ENCODE data around the gene ATF5.

ATF5 gene

GRCh38 chr19:49920624-49921363 lies 8.2 kb upstream of the ATF5 start:
- H3K27ac ChIP-seq: 0 out of 2 replicates have a peak overlapping the region, but pooled peaks have one; percentile 7
- no peak for TF ChIP-seq CTCF (conservative IDR thresholded peaks at IDR 0.05)

- TF ChIP-seq CTCF (conservative IDR thresholded peaks at IDR 0.05): no peak
- H3K27ac ChIP-seq: no peak overlapping the region
Measured at GRCh38 chr19:49921871-49922795, 6.9 kb upstream of the ATF5 start.

GRCh38 chr19:49923055-49924003 lies 5.7 kb upstream of the ATF5 start:
- H3K27ac ChIP-seq: peak overlapping the region; percentile 20; the same call in 1 of the 2 replicates
- no peak for TF ChIP-seq CTCF (conservative IDR thresholded peaks at IDR 0.05)

- TF ChIP-seq CTCF (conservative IDR thresholded peaks at IDR 0.05): no peak
- H3K27ac ChIP-seq: peak overlapping the region; percentile 20; the same call in 1 of the 2 replicates
Measured at GRCh38 chr19:49924004-49924880, 4.8 kb upstream of the ATF5 start.

GRCh38 chr19:49924881-49925210 lies 4.2 kb upstream of the ATF5 start:
- H3K27ac ChIP-seq: 0 out of 2 replicates have a peak overlapping the region, but pooled peaks have one; percentile 20

- 0 out of 2 replicates have a peak overlapping the region, but pooled peaks have one; percentile 20 for H3K27ac ChIP-seq
Measured at GRCh38 chr19:49925486-49925885, 3.5 kb upstream of the ATF5 start.

More at GRCh38 chr19:49925486-49925885, 3.5 kb upstream of the ATF5 start:
- no peak for TF ChIP-seq CTCF (conservative IDR thresholded peaks at IDR 0.05)
